HepG2 (cell line): ENCODE results near the gene TRPT1. TPM values are rescaled to one million over a fixed set of nuclear protein-coding genes. Genes with fewer than 3 reads are reported as not detected.
A peak's percentile ranks its signal among the peaks of the same experiment; 100 is the strongest.

Experiments
- ATAC-seq: fragments of 200-7000 bp; cut with Tn5 transposase; 3 replicates; pipeline ENCODE4 v1.9.1; 2020; ENCODE audit warnings: mild to moderate bottlenecking, moderate library complexity
- BruUV-seq: library from RNA; stranded (reverse); fragments of 400-500 nt; replicated peaks from 2 replicates; lab custom pipeline; 2021; lab: Mats Ljungman, UMichigan
- CTCF ChIA-PET: fragments of 300-600 bp; formaldehyde crosslinking; extraction: SDS; loops from one replicate; lab custom pipeline; 2021; ENCODE audit warnings: low total read pairs, inconsistent platforms, low intra/inter-chr PET ratio; lab: Yijun Ruan, JAX
- POLR2A ChIA-PET: fragments of 350-600 bp; sonication (Branson Sonifier 250); formaldehyde crosslinking; loops from one replicate; lab custom pipeline; 2020; ENCODE audit warnings: antibody characterized with exemption, inconsistent platforms; lab: Yijun Ruan, JAX
- DNase-seq: peaks from one replicate; pipeline ENCODE4 v3.0.0-alpha.2; 2015; ENCODE audit warnings: low spot score
- FAIRE-seq: peaks from 3 replicates; lab custom pipeline; 2011; peaks lifted over from hg19 to GRCh38; lab: Jason Lieb, UNC
- H2AFZ ChIP-seq: one replicate; pipeline ENCODE4 v1.6.1; 2011; ENCODE audit warnings: low read length, inconsistent platforms
- H3K27ac ChIP-seq: fragments of 300-600 bp; 3 replicates; pipeline ENCODE4 v1.8.0; 2011; ENCODE audit warnings: mixed run types, mild to moderate bottlenecking, mixed read lengths, low read length, inconsistent platforms; ENCODE audit not compliant: insufficient read depth; ENCODE audit errors: extremely low read length
- H3K27me3 ChIP-seq, 2 experiments: fragments of 200-600 bp in 1 of 2; 2 replicates in 1 of 2; 3 replicates in 1 of 2; pipeline versions ENCODE4 v1.6.0 to v1.8.0; 2011; ENCODE audit warnings: low read length in 2 of 2, mild to moderate bottlenecking in 2 of 2, moderate library complexity in 2 of 2, inconsistent platforms in 1 of 2; ENCODE audit not compliant: insufficient read depth in 2 of 2, control insufficient read depth in 1 of 2
- H3K36me3 ChIP-seq, 2 experiments: fragments of 200-600 bp in 1 of 2; replicated peaks in 1 of 2; 2 replicates in 1 of 2; 3 replicates in 1 of 2; pipeline versions ENCODE4 v1.5.1 to v1.8.0; 2011; ENCODE audit warnings: low read length in 2 of 2, inconsistent platforms in 1 of 2; ENCODE audit not compliant: insufficient read depth in 2 of 2, control insufficient read depth in 1 of 2
- H3K4me1 ChIP-seq: 2 replicates; pipeline ENCODE4 v1.5.1; 2012; ENCODE audit warnings: low read length, inconsistent platforms; ENCODE audit not compliant: insufficient read depth
- H3K4me2 ChIP-seq: 2 replicates; pipeline ENCODE4 v1.6.0; 2011; ENCODE audit warnings: low read depth, low read length, inconsistent platforms
- H3K4me3 ChIP-seq, 3 experiments: fragments of 200-600 bp in 1 of 3; sonication (generic), shearing (Covaris generic) in 1 of 3; replicated peaks in 1 of 3; 2 replicates each; pipeline ENCODE4 v1.5.1; 2011 to 2016; ENCODE audit warnings: low read length in 3 of 3, inconsistent platforms in 2 of 3, low read depth in 2 of 3, mild to moderate bottlenecking in 2 of 3, control low read depth in 1 of 3, mixed read lengths in 1 of 3; ENCODE audit not compliant: insufficient read depth in 1 of 3
- H3K79me2 ChIP-seq: one replicate; pipeline ENCODE4 v1.6.1; 2011; ENCODE audit warnings: low read length, inconsistent platforms; ENCODE audit not compliant: insufficient read depth
- H3K9ac ChIP-seq: 2 replicates; pipeline ENCODE4 v1.6.0; 2011; ENCODE audit warnings: mild to moderate bottlenecking, low read depth, low read length, inconsistent platforms; ENCODE audit not compliant: insufficient read depth
- H3K9me3 ChIP-seq: 2 replicates; pipeline ENCODE4 v1.5.1; 2012; ENCODE audit warnings: mild to moderate bottlenecking, low read length
- H4K20me1 ChIP-seq: 2 replicates; pipeline ENCODE4 v1.6.0; 2011; ENCODE audit warnings: inconsistent platforms, mild to moderate bottlenecking, low read length, moderate library complexity; ENCODE audit not compliant: insufficient read depth
- FOXJ3 ChIP-seq: sonication (generic); formaldehyde crosslinking; IDR thresholded peaks from 2 replicates; pipeline ENCODE4 v1.4.0; 2020; ENCODE audit warnings: missing genetic modification reagents, mild to moderate bottlenecking, borderline replicate concordance
- FUBP1 ChIP-seq: sonication (generic); formaldehyde crosslinking; IDR thresholded peaks from 2 replicates; pipeline ENCODE4 v1.5.1; 2020; ENCODE audit warnings: missing genetic modification reagents, mild to moderate bottlenecking, borderline replicate concordance
- LBX2 ChIP-seq: sonication (generic); formaldehyde crosslinking; IDR thresholded peaks from 2 replicates; pipeline ENCODE4 v1.5.0; 2020; ENCODE audit warnings: missing genetic modification reagents, mild to moderate bottlenecking, borderline replicate concordance
- MIXL1 ChIP-seq: IDR thresholded peaks from 2 replicates; pipeline ENCODE4 v1.6.1; 2016
- PBX3 ChIP-seq: sonication (generic); formaldehyde crosslinking; IDR thresholded peaks from 2 replicates; pipeline ENCODE4 v1.8.1; 2023; ENCODE audit warnings: missing genetic modification reagents, inconsistent platforms, borderline replicate concordance
- TBX2 ChIP-seq: sonication (generic); formaldehyde crosslinking; IDR thresholded peaks from 2 replicates; pipeline ENCODE4 v1.5.0; 2020; ENCODE audit warnings: missing genetic modification reagents, mild to moderate bottlenecking, borderline replicate concordance
- THAP9 ChIP-seq: sonication (generic); formaldehyde crosslinking; IDR thresholded peaks from 2 replicates; pipeline ENCODE4; 2020; ENCODE audit warnings: missing genetic modification reagents, mild to moderate bottlenecking, borderline replicate concordance
- YEATS4 ChIP-seq: sonication (generic); formaldehyde crosslinking; IDR thresholded peaks from 2 replicates; pipeline ENCODE4 v1.4.0; 2020; ENCODE audit warnings: missing genetic modification reagents, borderline replicate concordance
- ZNF256 ChIP-seq: sonication (generic); formaldehyde crosslinking; conservative IDR thresholded peaks from 2 replicates; pipeline ENCODE4 v1.4.0; 2020; ENCODE audit warnings: missing genetic modification reagents
- ZNF567 ChIP-seq: sonication (generic); formaldehyde crosslinking; IDR thresholded peaks from 2 replicates; pipeline ENCODE4 v1.8.1; 2023; ENCODE audit warnings: mild to moderate bottlenecking, missing genetic modification reagents, borderline replicate concordance
- ZNF570 ChIP-seq: sonication (generic); formaldehyde crosslinking; IDR thresholded peaks from 2 replicates; pipeline ENCODE4 v1.4.0; 2020; ENCODE audit warnings: mild to moderate bottlenecking, missing genetic modification reagents, borderline replicate concordance
- WGBS: methylation state at CpG from one replicate; pipeline ENCODE4 v1.1.6; 2017; ENCODE audit warnings: low lambda C conversion rate; 5-methylcytosine and 5-hydroxymethylcytosine counted together
- in situ Hi-C: cut with HindIII; loops from 2 replicates; pipeline ENCODE4 v1.10.0; 2017; ENCODE audit warnings: low pct_unique_long_range_greater_than_20kb; ENCODE audit not compliant: extremely low pct_ligation_motif_present
- intact Hi-C: fragments of 100-400 bp; cut with micrococcal nuclease; formaldehyde crosslinking; loops from one replicate; pipeline ENCODE4 v1.10.0; 2022; ENCODE audit not compliant: unreplicated experiment
- polyA plus RNA-seq, 8 experiments: library from polyadenylated mRNA; depleted of rRNA in 3 of 8; stranded (reverse) in 7 of 8; unstranded in 1 of 8; fragments of >200 nt; fragmentation: Illumina TruSeq in 4 of 8; extraction: Trizol in 4 of 8; gene quantifications; 2 replicates each; pipeline versions ENCODE4 v1.2.1 to v1.2.3, GENCODE V29; 2011 to 2016; ENCODE audit warnings: low read depth in 4 of 8, missing spikeins in 1 of 8, mixed read lengths in 1 of 8; ENCODE audit not compliant: insufficient read depth in 1 of 8
- total RNA-seq, 5 experiments: library from RNA; depleted of rRNA; stranded (reverse); fragments of >200 nt; fragmentation: Illumina TruSeq; extraction: Trizol; gene quantifications; 2 replicates each; pipeline ENCODE4 v1.2.3, GENCODE V29; 2016; ENCODE audit warnings: low read depth in 1 of 5

The TRPT1 gene
- total and polyA plus RNA-seq, 2 of the 13 experiments (the other 11 are each of a cell fraction or from before 2014, with no cell fraction given): 24.8 to 40.7 TPM

- TF ChIP-seq PBX3 (no peak), ZNF570 (no peak)
These were observed 19.3 kb downstream of the TRPT1 start, which contains the start of gene FERMT3 (continued) for GRCh38 chr11:64206457-64207255.

GRCh38 chr11:64204464-64204989 is 21.5 kb downstream of the TRPT1 start:
- peak; percentile 59 for DNase-seq
- H3K9ac ChIP-seq: no peak overlapping the region
- no peaks in the 10 kb centered on the region for H3K9me3 ChIP-seq
- no peaks in the 10 kb centered on the region for H3K27me3 ChIP-seq
- 88% methylated on average over 7 of the region's 7 CpGs for WGBS
- in situ Hi-C loops: no loop called here
- peaks cover 36 to 45% of the 10 kb centered on the region in 2 experiments for H3K36me3 ChIP-seq
- no peak overlapping the region for H3K4me2 ChIP-seq
- H4K20me1 ChIP-seq: 0 out of 2 replicates have a peak, but pooled peaks cover 2% of the 10 kb centered on the region
- H2AFZ ChIP-seq: no peak overlapping the region
- BruUV-seq: no TSS peak
- ChIA-PET CTCF (interaction anchor here (1.3 to 1.7 kb wide), 2 partner anchors 96 to 100 kb away, joined by 6 to 7 read pairs; partner anchors contain the start of gene CATSPERZ), POLR2A (interaction anchor here (0.8 to 3.8 kb wide), 11 partner anchors 13 to 127 kb away, joined by 3 to 18 read pairs (median 5); partner anchors contain the start of genes CATSPERZ, FKBP2, NUDT22 and STIP1)
- peak; percentile 25 for ATAC-seq
- intact Hi-C loops: no loop called here
- no peak overlapping the region for H3K27ac ChIP-seq
- H3K4me3 ChIP-seq: no peak overlapping the region
- FAIRE-seq: peak; percentile 43
- H3K4me1 ChIP-seq: peaks cover 17% of the 10 kb centered on the region
- H3K79me2 ChIP-seq: no peaks in the 10 kb centered on the region
- no peak for TF ChIP-seq YEATS4 (CRISPR knock-in tag)
- no peak for TF ChIP-seq FOXJ3
- TF ChIP-seq FUBP1 (CRISPR knock-in tag): no peak
- no peak for TF ChIP-seq LBX2
- TF ChIP-seq ZNF567: no peak
- no peak for TF ChIP-seq THAP9 (CRISPR knock-in tag)
- no peak for TF ChIP-seq MIXL1
- TF ChIP-seq TBX2: no peak
- TF ChIP-seq ZNF256 (CRISPR knock-in tag): no peak
